ENCODE results near the gene CFD. TPM values are rescaled to one million over a fixed set of nuclear protein-coding genes. Genes with fewer than 3 reads are reported as not detected.
"Not testable (repeated sequence)": the region's sequence is repeated elsewhere in the genome, so short reads cannot be mapped to it uniquely, and the experiment has no call there.

CFD gene
- total RNA-seq, 1 experiment from 2014 or later, result 3.6 TPM

GRCh38 chr19:868458-869244 is 9.2 kb downstream of the CFD start:
- in situ Hi-C loops (cut with HindIII; ENCODE audit: low sequenced_read_pairs), result no loop called here
- DNase-seq (ENCODE audit: low spot score), result no peak

GRCh38 chr19:869245-870177 is 10.0 kb downstream of the CFD start:
- DNase-seq (ENCODE audit: low spot score), result peak; percentile 25
- in situ Hi-C loops (cut with HindIII; ENCODE audit: low sequenced_read_pairs), result no loop called here

DNA sequence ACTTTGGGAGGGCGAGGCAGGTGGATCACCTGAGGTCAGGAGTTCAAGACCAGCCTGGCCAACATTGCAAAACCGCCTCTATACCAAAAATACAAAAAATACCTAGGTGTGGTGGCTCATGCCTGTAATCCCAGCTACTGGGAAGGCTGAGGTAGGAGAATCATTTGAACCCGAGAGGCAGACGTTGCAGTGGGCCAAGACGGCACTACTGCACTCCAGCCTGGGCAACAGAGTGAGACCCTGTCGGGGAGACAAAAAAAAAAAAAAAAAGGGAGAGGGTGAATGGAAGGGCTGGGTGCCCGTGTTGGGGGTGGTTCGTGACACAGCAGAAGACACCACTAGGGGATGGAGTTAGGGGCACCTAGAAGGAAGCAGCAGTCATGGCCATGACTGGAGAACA is 10.8 kb downstream of the CFD start:
- DNase-seq (ENCODE audit: low spot score), result no peak
- in situ Hi-C loops (cut with HindIII; ENCODE audit: low sequenced_read_pairs), result no loop called here

GRCh38 chr19:870963-871401 is 11.5 kb downstream of the CFD start:
- peak; percentile 25 for DNase-seq (ENCODE audit: low spot score)

DNA sequence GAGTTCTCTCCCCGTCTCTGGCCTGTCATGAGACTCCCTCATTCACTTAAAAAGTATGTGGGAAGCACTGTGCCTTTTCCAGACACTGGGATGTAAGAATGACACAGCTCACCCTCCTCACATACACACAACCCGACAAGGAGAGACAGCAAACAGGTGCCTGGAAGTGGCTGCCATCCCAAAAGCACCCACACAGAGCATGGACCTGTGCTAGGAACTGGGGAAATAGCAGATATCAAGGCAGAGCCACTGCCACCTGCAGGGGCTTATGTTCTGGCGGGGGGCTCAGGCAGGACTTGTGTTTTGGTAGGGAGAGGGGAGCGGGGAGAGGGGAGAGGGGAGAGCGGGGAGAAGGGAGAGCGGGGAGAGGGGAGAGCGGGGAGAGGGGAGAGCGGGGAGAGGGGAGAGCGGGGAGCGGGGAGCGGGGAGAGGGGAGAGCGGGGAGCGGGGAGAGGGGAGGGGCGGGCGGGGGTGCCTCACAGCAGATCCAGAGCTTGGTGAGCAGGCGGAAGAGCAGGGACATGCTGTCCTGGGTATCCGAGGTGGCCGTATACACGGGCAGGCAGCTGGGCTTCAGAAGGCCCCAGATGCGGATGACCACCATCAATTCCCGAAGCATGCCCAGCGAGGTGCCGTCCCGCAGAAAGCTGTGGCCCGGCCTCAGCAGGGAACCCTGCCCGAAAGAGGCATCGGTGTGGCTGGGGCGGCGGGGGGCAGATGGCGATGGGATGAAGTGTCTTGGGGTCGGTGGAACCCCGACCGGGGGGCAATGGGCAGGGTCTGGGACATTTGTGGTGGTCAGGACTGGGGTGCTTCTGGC is 12.2 kb downstream of the CFD start:
- peak; percentile 44 for DNase-seq (ENCODE audit: low spot score)
- in situ Hi-C loops (cut with HindIII; ENCODE audit: low sequenced_read_pairs), result no loop called here

More at GRCh38 chr19:870963-871401, 11.5 kb downstream of the CFD start:
- in situ Hi-C loops (cut with HindIII; ENCODE audit: low sequenced_read_pairs), result no loop called here

- DNase-seq (ENCODE audit: low spot score), result no peak
- in situ Hi-C loops (cut with HindIII; ENCODE audit: low sequenced_read_pairs), result no loop called here
Observed at GRCh38 chr19:872266-872951, 12.9 kb downstream of the CFD start.

GRCh38 chr19:873084-873483 is 13.6 kb downstream of the CFD start:
- in situ Hi-C loops (cut with HindIII; ENCODE audit: low sequenced_read_pairs), result no loop called here
- DNase-seq (ENCODE audit: low spot score), result no peak

DNA sequence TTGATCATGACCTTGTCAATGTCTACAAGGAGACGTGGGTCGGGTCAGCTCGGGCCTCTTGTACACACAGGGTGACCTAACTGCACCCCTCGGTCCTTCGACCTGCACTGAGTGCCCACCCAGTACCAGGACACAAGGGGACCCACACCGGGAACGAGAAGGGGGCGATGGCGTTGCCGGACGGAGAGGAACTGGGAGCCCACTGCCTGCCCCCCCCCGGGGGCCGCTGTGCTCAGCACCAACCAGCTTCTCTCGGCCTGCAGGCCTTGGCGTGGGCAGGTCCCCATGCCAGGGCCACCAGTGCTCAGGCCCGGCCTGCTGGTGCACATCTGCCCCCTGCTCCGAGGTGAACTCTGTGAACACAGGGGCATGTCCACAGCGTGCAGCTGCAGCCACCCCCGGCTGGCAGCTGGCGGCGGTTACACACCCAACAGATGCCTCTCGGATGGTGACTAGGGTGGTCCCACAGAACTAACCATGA is 14.1 kb downstream of the CFD start:
- in situ Hi-C loops (cut with HindIII; ENCODE audit: low sequenced_read_pairs), result no loop called here
- DNase-seq (ENCODE audit: low spot score), result no peak

- no peak for DNase-seq (ENCODE audit: low spot score)
- in situ Hi-C loops (cut with HindIII; ENCODE audit: low sequenced_read_pairs), result no loop called here
Observed at GRCh38 chr19:875265-875879, 15.9 kb downstream of the CFD start.

- DNase-seq (ENCODE audit: low spot score), result no peak
Observed at GRCh38 chr19:876089-876488, 16.6 kb downstream of the CFD start.

GRCh38 chr19:876780-877314 is 17.4 kb downstream of the CFD start:
- in situ Hi-C loops (cut with HindIII; ENCODE audit: low sequenced_read_pairs), result no loop called here
- DNase-seq (ENCODE audit: low spot score), result no peak

More at GRCh38 chr19:876089-876488, 16.6 kb downstream of the CFD start:
- in situ Hi-C loops (cut with HindIII; ENCODE audit: low sequenced_read_pairs), result no loop called here

DNA sequence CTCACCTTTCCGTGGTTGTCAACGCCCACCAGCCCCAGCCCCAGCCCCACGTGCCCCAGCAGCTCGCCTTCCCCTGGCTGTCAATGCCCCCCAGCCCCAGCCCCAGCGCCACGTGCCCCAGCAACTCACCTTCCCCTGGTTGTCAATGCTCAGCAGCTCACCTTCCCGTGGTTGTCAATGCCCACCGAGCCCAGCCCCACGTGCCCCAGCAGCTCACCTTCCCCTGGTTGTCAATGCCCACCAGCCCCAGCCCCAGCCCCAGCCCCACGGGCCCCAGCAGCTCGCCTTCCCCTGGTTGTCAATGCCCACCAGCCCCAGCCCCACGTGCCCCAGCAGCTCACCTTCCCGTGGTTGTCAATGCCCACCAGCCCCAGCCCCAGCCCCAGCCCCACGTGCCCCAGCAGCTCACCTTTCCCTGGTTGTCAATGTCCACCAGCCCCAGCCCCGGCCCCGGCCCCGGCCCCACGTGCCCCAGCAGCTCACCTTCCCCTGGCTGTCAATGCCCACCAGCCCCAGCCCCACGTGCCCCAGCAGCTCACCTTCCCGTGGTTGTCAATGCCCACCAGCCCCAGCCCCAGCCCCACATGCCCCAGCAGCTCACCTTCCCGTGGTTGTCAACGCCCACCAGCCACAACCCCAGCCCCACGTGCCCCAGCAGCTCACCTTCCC is 18.7 kb downstream of the CFD start:
- DNase-seq (ENCODE audit: low spot score); in situ Hi-C loops (cut with HindIII; ENCODE audit: low sequenced_read_pairs): not testable (repeated sequence)

GRCh38 chr19:878751-879561 is 19.5 kb downstream of the CFD start:
- in situ Hi-C loops (cut with HindIII; ENCODE audit: low sequenced_read_pairs); DNase-seq (ENCODE audit: low spot score): not testable (repeated sequence)

- in situ Hi-C loops (cut with HindIII; ENCODE audit: low sequenced_read_pairs), result no loop called here
- DNase-seq (ENCODE audit: low spot score), result no peak
Observed at GRCh38 chr19:879711-880438, 20.4 kb downstream of the CFD start.

DNA sequence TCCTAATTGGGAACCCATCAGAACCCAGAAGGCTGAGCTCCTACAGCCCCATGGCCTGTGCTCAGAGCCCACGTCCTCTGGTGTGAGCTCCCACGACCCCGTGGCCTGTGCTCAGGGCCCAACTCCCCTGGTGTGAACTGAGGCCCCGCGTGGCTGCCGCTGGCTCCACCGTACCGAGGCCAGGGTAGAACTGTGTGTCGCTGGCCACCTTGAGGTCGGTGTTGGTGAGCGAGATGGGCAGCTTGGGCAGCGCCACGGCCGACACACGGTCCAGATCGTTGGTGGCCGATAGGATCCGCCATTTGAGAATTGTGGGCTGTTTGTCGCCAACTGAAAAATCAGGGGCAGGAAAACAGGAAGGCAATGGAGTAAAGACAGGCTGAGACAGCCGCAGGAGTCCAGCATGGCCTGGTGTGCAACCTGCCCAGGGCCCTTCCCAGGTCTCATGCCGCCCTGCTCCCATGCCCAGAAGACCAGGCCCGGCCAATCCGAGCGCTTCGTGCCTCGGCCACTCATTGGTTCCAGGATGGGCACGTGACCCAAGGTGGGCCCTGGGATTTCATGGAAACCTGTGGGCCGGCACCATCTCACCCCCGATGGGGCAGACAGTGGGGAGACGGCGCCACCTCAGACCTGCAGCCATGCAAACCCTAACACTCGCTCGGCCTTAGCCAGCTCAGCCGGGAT is 22.1 kb downstream of the CFD start:
- in situ Hi-C loops (cut with HindIII; ENCODE audit: low sequenced_read_pairs), result no loop called here
- DNase-seq (ENCODE audit: low spot score), result no peak

Data from G401 (cell line).